Stimulated activated CD4-positive, alpha-beta T cell treated with anti-CD3 and anti-CD28 coated beads, Interleukin-1b, Interleukin-23, amount 100 ng/mL, for 4 hours (primary cell): ENCODE data around the gene AQP12B.

Experiments
- DNase-seq, 2 donors: peaks; one replicate each; pipeline ENCODE4 v3.0.0-alpha.2; 2020; ENCODE audit warnings: low read depth in 2 of 2

AQP12B gene

DNA sequence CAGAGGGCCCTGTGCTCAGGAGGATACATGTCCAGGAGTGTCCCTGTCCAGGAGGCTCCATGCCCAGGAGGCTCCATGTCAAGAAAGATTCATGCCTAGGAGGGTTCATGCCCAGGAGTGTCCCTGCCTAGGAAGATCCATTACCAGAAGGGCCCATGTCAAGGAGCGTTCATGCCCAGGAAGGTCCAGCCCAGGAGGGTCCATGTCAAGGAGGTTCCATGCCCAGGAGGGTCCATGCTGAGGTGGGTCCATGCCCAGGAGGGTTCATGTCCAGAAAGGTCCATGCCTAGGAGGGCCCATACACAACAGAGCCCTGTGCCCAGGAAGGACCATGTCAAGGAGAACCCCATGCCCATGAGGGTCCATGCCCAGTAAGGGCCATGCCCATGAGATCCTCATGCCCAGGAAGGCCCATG is 50.4 kb downstream of the AQP12B start:
- no peak for DNase-seq

GRCh38 chr2:240631548-240632305 is 51.0 kb downstream of the AQP12B start:
- no peak for DNase-seq

DNA sequence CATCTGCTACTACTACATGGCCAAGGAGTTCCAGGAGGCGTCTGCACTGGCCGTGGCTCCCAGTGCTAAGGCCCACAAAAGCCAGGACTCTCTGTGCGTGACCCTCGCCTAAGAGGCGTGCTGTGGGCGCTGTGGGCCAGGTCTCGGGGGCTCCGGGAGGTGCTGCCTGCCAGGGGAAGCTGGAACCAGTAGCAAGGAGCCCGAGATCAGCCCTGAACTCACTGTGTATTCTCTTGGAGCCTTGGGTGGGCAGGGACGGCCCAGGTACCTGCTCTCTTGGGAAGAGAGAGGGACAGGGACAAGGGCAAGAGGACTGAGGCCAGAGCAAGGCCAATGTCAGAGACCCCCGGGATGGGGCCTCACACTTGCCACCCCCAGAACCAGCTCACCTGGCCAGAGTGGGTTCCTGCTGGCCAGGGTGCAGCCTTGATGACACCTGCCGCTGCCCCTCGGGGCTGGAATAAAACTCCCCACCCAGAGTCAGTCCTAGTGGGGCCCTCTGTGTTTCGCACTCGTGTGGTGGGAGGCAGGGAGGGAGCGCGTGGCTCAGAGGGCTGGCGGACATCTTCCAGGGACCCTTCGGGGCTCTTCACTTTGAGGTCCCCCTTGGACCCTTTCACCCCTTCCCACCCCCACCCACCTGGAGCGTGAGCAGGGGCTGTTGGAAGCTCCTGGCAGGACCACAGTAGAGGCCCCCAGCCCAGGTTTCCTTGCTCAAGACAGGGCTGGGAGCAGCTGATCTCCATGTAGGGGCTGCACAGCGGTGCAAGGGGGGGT is 51.7 kb downstream of the AQP12B start:
- no peak for DNase-seq

DNA sequence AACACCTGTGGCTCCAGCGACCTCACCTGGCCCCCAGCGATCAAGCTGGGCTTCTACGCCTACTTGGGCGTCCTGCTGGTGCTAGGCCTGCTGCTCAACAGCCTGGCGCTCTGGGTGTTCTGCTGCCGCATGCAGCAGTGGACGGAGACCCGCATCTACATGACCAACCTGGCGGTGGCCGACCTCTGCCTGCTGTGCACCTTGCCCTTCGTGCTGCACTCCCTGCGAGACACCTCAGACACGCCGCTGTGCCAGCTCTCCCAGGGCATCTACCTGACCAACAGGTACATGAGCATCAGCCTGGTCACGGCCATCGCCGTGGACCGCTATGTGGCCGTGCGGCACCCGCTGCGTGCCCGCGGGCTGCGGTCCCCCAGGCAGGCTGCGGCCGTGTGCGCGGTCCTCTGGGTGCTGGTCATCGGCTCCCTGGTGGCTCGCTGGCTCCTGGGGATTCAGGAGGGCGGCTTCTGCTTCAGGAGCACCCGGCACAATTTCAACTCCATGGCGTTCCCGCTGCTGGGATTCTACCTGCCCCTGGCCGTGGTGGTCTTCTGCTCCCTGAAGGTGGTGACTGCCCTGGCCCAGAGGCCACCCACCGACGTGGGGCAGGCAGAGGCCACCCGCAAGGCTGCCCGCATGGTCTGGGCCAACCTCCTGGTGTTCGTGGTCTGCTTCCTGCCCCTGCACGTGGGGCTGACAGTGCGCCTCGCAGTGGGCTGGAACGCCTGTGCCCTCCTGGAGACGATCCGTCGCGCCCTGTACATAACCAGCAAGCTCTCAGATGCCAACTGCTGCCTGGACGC is 52.5 kb downstream of the AQP12B start:
- no peak for DNase-seq

DNA sequence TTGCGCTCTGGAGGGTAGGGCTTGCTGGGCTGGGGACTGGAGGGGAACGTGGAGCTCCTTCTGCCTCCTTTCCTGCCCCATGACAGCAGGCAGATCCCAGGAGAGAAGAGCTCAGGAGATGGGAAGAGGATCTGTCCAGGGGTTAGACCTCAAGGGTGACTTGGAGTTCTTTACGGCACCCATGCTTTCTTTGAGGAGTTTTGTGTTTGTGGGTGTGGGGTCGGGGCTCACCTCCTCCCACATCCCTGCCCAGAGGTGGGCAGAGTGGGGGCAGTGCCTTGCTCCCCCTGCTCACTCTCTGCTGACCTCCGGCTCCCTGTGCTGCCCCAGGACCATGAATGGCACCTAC is 53.1 kb downstream of the AQP12B start:
- no peak for DNase-seq

DNA sequence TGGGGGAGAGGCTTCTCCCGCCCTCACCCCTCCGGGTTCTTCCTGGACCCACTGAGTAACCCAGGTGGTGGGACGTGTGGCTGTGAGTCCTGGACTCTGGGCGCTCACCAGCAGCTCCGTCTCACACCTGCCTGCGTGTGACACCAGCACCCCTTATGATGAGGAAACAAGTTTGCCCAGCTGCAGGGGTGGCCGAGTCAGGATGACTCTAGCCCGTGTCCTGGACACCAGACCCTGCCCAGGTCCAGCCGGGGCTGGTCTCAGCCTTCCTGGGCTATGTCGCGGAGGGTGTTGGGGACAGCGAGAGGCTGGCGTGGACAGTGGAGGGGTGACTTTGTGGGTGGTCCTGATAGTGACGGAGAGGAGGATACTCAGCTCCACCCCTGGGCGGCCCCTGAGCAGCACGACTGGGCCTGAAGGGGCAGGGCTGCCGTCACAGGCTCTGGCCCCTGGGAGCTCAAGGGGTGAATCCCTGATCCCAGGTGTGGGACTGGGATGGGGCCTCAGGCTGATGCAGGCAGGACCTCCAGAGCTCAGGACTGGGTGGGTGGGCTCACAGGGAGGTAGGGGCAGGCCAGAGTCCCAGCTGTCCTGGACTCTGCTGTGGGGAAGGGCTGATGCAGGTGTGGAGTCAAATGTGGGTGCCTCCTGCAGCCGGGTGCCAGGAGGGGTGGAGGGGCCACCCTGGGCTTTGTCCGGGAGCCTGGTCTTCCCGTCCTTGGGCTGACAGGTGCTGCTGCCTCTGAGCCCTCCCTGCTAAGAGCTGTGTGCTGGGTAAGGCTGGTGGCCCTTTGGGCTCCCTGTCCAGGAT is 53.7 kb downstream of the AQP12B start:
- no peak for DNase-seq

DNA sequence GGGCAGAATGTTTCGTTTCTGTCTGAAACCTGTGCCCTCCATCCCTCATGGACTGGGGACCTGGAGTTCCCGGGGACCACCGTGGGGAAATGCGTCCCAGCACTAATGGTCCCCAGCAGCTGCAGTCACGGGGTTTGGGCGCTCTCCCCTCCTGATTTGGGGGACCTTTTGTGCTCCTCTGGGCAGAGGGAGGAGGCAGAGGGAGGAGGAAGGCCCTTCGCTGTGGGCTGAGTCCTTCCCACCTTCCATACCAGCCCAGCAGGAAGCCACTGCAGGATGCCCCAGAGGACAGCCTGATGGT is 54.2 kb downstream of the AQP12B start:
- no peak for DNase-seq

DNA sequence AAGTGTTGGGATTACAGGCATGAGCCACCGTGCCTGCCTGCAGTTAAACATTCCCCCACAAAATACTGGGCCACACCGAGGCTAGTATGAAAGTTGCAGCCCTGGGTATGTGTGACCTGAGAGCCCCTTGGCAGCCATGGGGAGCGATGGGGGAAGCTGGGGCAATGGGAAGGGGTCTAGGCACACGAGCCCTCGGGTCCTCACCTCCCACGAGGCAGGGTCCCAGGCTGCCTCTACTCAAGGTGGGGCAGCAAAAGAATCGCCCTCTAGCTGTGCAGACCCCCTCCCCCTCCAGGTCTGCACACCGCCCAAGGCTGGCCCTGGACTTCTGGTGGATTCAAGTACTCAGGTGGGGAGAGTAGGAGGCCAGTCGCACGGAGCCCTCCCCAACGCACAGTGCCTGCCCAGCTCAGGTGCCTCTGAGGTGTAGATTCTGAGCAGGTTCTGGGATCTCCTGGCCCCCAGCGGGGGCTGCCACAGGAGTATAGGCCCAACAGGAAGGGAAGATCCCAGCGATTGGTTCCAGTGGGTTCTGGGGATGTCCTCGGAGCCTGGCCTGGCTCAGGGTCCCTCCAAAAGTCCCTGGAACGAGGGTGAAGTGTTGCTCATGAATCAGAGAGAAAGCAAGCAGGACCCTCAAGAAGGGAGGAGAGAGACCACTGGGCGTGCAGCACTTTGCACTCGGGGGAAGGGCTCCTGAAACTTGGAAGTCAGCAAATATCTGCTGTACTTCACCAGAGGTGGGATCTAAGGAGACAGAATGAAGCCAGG is 54.8 kb downstream of the AQP12B start:
- no peak for DNase-seq

- DNase-seq: no peak
Observed at GRCh38 chr2:240626531-240627300, 56.0 kb downstream of the AQP12B start.
